Measurements from ENCODE around the gene LRRC36.

DNA sequence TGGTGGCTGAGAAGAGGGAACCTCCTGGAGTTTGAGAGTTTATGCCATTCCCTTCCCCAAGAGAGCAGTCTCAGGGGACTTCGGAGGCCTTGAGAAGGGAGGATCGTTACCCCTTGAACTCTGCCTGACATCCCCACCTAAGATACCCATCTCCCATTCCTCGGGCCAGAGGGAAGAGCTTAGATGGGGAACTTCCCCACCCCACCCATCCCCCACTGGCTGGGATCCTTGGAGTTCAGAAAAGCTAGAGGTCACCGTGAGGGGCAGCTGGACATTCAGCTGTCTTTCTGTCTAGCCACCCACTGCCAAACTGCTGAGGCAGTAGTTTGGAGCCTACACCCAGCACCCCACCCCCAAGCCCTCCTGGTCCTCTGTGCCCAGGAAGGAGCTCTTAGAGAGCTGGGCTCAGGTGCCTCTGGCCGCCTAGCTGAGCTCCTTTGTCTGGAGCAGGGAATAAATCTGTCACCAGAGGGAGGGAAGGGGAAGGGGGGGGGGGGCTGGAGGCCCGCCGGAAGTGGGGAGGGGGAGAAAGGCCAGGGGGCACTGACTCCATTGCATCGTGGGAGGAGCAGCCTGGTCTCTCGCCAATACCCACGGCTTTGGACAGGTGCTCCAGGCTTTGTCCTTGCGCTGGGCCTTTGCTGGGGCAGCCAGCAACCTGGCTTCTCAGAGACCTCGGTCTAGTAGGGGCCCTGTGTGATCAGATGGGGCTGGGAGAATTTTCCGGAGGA is 105.3 kb downstream of the LRRC36 start:
- TF ChIP-seq CTCF (IDR thresholded peaks at IDR 0.05; ENCODE audit: low read depth, low read length): no peak
- TF ChIP-seq EZH2phosphoT487 (IDR thresholded peaks at IDR 0.05; ENCODE audit: low read depth): no peak
